HL-60 (cell line): ENCODE results near the gene PTPRM.

Source experiments
- DNase-seq, 2 experiments: peaks; one replicate each; pipeline ENCODE4 v3.0.0-alpha.2; 2010 to 2020; ENCODE audit warnings: low read depth in 1 of 2, low spot score in 1 of 2
- H3K27ac ChIP-seq: fragments of 250-450 bp; sonication (Bioruptor Pico); replicated peaks from 2 replicates; pipeline ENCODE4 v1.5.1; 2020; ENCODE audit warnings: mild to moderate bottlenecking, moderate library complexity
- H3K27me3 ChIP-seq: fragments of 250-450 bp; sonication (Bioruptor Pico); 2 replicates; pipeline ENCODE4 v1.5.1; 2021; ENCODE audit warnings: mild to moderate bottlenecking, moderate library complexity; ENCODE audit not compliant: insufficient read depth, poor library complexity, severe bottlenecking
- H3K4me3 ChIP-seq: replicated peaks from 2 replicates; pipeline ENCODE4 v1.5.1; 2011; ENCODE audit warnings: mild to moderate bottlenecking, control low read depth, low read length; ENCODE audit not compliant: insufficient read depth
- CTCF ChIP-seq: IDR thresholded peaks from one replicate; pipeline ENCODE4 v1.5.1; 2011; ENCODE audit warnings: low read length, control low read depth, inconsistent platforms; ENCODE audit not compliant: insufficient read depth
- GABPA ChIP-seq: IDR thresholded peaks from 2 replicates; pipeline ENCODE4 v1.6.1; 2012; ENCODE audit warnings: low read depth
- POLR2AphosphoS5 ChIP-seq: IDR thresholded peaks from 2 replicates; pipeline ENCODE4 v1.6.1; 2012; ENCODE audit warnings: low read depth
- REST ChIP-seq: IDR thresholded peaks from 2 replicates; pipeline ENCODE4 v1.6.1; 2012; ENCODE audit warnings: low read depth; ENCODE audit not compliant: insufficient replicate concordance
- SPI1 ChIP-seq: IDR thresholded peaks from 2 replicates; pipeline ENCODE4 v1.6.1; 2012; ENCODE audit warnings: low read depth, mild to moderate bottlenecking, borderline replicate concordance

Gene PTPRM

GRCh38 chr18:8293184-8293583 lies 726.1 kb downstream of the PTPRM start:
- no peak for DNase-seq
- Histone ChIP-seq H3K4me3 (no peak overlapping the region), H3K27ac (no peak overlapping the region), H3K27me3 (peaks cover 14% of the 10 kb centered on the region)
- TF ChIP-seq CTCF (no peak), REST (no peak), POLR2AphosphoS5 (no peak), SPI1 (no peak), GABPA (no peak)

GRCh38 chr18:8296886-8297616 lies 729.9 kb downstream of the PTPRM start:
- H3K27ac ChIP-seq, result no peak overlapping the region
- DNase-seq, result no peak
- peaks cover 7% of the 10 kb centered on the region for H3K27me3 ChIP-seq
- H3K4me3 ChIP-seq, result no peak overlapping the region
- TF ChIP-seq CTCF, result no peak
- TF ChIP-seq SPI1, result no peak
- TF ChIP-seq REST, result no peak
- TF ChIP-seq GABPA, result no peak
- TF ChIP-seq POLR2AphosphoS5, result no peak

- peaks cover 2% of the 10 kb centered on the region for H3K27me3 ChIP-seq
- H3K27ac ChIP-seq, result no peak overlapping the region
- TF ChIP-seq CTCF, result no peak
- TF ChIP-seq GABPA, result no peak
- no peak for TF ChIP-seq POLR2AphosphoS5
- no peak for TF ChIP-seq REST
- no peak for TF ChIP-seq SPI1
- no peak overlapping the region for H3K4me3 ChIP-seq
- no peak for DNase-seq
Measured at GRCh38 chr18:8298186-8298585, 731.1 kb downstream of the PTPRM start.
